NB4 (cell line): Measurements from ENCODE around the gene RECK.

Experiments used
- CTCF ChIP-seq: IDR thresholded peaks from one replicate; pipeline ENCODE4 v1.5.1; 2012; ENCODE audit warnings: low read depth, low read length
- MYC ChIP-seq: IDR thresholded peaks from 2 replicates; pipeline ENCODE4 v1.6.1; 2011; ENCODE audit warnings: low read depth, low read length
- POLR2A ChIP-seq: IDR thresholded peaks from 2 replicates; pipeline ENCODE4 v1.6.1; 2011; ENCODE audit warnings: mild to moderate bottlenecking; ENCODE audit not compliant: insufficient read length; ENCODE audit errors: extremely low read depth

GRCh38 chr9:36007852-36008251 lies 28.9 kb upstream of the RECK start:
- TF ChIP-seq CTCF = no peak
- TF ChIP-seq POLR2A = no peak
- no peak for TF ChIP-seq MYC
